HG03432 (cell line): Measurements from ENCODE around the gene FASN.

Experiments
- ATAC-seq: cut with Tn5 transposase; IDR thresholded peaks from one replicate; pipeline ENCODE4 v1.9.1; 2021; ENCODE audit warnings: mild to moderate bottlenecking, moderate library complexity; ENCODE audit not compliant: unreplicated experiment

Gene FASN

DNA sequence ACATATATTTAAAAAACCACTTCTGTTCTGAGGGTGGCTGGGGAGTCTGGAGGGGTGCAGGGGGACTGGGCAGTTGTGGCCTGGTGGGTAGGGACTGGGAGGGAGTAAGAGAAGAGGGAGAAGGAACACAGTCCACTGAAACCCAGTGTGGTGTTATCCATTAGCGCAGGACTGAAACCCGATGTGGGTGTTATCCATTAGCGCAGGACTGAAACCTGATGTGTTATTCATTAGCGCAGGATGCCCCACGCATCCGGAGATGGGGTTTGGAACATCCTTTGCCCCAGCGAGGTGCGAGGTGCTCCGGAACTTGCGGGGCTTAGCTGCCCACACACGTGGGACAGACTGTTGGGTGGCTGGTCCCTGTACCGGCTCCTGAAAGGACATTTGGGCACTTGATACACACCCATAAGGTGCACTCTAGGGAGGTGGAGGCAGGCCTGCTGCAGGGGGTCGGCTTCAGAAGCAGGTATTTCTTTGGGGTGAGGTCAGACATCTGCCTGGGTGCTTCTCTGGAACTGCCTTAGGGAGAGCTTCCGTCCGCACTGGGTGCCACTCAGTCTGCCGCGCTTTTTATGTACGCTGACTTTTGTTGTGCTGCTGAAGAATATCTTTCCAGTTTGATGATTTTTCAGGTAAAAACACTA lies 20.3 kb upstream of the FASN start:
- ATAC-seq, result no peak

DNA sequence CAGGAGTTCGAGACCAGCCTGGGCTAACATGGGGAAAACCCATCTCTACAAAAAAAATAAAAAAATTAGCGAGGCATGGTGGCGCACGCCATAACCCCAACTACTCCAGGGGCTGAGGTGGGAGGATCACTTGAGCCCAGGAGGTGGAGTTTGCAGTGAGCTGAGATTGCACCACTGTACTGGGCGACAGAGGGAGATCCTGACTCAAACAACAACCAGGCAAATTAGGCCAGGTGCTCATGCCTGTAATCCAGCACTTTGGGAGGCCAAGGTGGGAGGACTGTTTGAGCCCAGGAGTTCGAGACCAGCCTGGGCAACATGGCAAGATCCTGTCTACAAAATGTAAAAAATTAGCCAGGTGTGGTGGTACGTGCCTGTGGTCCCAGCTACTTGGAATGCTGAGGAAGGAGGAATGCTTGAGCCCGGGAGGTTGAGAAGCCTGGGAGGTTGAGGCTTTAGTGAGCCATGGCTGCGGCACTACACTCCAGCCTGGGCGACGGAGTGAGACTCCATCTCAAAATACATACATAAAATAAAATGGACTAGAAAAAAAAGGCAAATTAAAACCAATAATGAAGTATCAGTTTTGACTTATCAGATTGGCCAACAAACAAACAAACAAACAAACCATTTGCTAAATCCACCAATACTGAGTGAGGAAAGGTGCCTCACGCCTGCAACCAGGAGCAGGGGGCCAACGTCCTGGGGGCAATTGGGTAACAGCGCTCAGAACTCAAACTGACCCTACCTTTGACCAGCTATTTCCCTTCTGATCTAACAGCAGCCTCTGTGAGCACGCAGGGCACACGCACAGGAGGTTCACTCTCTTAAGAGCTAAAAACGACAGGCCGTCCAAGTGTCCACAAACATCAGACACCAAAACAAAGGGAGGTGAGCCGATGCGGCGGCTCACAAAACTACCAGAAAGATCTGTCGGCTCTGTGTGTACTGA lies 19.4 kb upstream of the FASN start:
- no peak for ATAC-seq

DNA sequence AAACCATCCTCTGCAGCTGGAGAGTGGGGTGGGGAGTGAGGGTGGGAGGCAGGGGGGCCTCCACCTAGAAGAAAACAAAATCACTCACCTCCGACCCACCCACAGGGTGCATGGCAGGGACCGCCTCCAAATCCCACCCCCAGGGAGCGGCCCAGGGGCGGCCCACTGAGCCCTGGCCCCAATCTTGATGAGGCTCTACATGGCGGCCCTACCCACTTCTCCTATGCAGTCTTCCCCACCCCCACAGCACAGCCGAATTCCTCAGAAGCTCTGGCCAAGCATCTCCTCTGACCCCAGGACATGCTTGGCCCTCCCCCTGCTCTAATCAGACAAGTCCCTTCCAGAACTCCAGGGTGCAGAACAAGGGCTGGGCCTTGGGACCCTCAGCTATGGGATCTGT lies 18.2 kb upstream of the FASN start:
- no peak for ATAC-seq

DNA sequence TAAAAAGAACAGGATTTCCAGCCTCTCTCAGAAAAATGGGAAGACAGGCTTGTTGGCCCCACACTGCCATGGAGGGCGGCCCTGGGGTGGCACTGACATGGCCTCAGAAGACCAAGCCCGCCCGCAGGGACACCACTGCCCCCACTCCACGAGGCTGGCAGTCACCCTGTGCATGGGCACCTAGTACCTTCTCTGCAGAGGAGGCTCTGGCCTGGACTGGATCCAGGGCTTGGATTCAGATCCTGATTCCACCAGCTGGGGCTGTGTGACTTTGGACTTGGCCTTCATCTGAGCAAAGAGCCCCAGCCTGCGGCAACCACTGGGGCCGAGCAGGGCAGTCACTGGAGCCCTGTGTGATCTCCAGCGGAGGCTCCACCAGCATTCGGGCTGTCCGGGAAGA lies 16.8 kb upstream of the FASN start:
- ATAC-seq, result no peak

DNA sequence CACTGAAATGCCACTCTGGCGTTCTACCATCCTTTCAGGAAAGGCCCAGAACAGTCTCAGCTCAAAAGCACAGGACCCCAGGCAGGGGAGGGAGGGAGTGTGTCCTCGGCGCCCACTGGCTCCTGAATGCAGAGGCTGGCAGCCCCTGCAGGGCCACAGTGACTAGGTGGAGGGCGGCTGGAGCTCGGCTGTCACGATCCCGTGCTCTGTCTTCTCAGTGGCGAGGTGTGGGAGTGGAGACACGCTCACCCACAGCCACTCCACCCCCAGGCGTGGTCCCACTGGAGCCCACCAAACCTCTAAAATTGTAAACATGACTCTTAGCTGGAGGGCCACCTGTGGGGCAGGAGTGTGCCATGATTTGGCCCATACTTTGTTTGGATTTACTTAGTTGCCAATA lies 16.4 kb upstream of the FASN start:
- ATAC-seq, result no peak

DNA sequence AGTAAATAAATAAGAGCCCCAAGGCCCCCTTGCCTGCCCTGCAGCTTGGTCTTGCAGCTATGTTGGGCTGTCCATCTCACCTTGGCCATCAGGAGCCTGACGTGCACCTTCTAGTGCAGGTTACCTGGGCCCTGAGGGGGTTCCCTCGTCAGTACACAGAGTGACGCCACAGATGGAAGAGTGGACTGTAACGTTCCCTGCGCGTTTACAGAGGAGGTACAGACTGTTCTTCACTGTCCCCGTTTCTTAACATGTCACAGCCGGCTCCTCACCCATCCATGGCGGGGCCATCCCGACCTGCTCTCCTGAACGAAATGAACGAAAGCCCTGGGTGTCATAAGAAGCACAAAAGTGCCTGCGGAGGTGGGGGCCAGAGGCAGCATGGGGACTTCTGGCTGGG lies 15.9 kb upstream of the FASN start:
- no peak for ATAC-seq

DNA sequence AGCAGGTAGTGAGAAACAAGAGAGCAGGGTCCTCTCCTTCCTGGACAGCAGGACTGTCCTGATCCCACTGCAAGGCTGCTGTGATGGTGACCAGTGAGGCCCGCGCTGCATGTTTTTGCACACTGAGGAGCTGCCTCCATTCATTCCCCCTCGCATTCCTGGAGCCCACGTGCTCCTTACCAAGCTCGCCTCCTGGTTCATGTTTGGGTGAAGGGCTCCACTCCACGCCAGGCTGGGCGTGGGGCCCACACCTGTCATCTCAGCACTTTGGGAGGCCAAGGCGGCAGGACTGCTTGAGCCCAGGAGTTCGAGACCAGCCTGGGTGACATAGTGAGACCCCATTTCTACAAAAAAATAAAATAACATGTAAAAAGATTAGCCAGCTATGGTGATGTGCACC lies 15.4 kb upstream of the FASN start:
- no peak for ATAC-seq

DNA sequence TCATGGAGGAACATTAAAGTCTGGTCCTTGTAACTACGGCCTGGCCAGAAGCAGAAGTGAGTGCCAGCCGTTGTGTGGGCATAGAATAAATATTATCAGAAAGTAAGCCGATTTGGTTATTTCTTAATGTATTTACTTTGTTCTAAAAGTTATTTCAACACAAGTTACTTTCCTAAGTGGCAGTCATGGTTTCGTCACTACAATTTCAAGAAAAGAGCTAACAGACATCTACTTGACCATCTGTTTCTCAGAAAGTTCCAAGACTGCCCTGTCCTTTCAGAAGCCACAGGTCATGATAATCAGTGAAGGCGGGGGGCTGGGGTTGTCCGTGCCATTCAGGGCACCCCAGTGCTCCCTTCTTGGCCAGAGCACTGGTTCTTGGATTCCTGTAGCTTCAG lies 14.9 kb upstream of the FASN start:
- ATAC-seq, result no peak

DNA sequence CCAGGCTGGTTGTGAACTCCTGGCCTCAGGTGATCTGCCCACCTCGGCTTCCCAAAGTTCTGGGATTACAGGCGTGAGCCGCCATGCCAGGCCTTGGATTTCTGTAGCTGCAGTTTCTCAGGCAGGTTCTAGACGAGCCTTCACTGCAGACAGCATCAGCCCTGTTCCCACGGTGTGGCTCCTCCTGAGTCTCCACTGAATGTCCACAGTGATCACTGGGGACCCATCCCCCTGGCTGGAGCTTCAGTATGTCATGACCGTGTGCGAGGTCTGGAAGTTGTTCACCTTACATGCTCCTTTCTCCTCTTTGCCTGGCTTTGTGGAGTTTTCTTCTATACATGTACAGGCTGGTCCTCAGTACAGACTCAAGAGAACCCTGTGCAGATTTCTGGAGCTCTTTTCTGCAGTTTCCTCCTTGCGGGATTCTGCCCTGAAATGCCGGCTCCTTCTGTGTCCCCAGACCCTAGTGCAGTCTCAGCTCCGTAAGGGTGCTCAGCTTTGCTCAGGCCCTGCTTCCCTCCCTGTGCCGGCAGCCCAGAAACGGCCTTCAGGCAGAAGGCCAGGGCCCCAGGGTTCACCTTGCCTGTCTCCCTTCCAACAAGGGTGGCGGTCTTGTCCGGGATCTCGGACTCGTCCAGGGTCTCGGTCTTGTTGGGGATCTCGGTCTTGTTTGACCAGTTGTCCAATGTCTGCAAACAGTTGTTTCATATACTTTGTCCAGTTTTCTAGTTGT lies 14.3 kb upstream of the FASN start:
- ATAC-seq, result no peak

DNA sequence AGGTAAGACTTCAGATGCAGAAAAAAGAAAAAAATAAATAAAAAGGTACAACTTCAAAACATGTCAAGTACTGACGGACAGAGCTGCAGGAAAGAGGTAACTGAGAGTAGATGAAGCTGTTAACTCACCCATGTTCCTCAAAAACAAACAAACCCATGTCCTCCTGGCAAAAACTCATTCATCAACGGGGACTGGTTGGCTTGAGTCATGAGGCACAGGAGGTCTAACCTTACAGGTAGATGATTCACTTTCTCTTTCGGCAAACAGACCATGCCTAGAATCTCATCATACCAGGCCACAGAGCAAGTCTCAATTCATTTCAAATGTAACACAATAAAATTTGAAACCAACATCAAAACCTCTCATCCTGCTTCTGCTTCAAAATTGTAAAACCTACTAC lies 12.3 kb upstream of the FASN start:
- no peak for ATAC-seq

DNA sequence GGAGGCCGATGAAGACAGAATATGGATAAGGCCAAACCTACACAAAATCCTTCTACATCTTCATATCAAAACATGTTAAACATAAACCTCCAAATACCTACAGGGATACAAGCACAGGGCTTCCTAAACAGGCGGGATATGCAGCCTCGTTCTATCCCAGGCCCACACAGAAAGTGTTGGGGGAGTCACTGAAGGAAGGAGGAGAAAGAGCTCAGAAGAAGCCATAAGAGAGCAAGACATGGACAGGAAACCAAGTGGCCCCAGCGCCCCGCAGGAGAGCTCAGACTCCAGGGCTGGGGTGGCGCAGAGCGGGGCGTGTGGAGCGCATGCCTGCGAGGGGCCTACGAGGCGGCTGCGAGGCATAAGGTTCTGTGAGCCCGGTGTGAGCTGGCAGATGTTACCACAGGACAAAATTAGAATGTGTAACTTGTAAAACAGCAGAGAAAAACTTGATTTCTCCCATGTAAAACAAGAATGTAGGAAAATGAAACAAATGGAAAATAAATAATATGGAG lies 11.0 kb upstream of the FASN start:
- no peak for ATAC-seq

DNA sequence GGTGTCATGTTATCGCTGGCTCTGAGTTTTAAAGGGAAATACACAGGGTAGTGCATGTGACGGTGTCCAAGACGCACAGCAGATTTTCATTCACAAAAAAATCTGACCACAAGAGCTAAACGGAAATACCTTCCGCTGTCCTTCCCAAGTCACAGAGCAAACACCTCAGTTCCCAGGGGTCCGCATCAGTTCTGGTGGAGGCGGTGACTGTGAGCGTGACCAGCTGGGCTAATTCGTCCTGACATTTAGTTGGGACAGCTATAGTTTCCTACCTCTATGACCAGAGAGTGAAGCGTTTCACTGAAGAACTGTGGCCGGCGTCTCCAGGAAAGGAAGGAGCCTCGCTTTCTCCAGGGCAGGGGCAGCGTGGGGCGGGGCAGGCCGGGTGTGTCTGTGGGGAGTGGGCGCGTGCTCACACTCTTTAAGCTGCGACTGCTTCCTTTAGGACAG lies 10.5 kb upstream of the FASN start:
- no peak for ATAC-seq

DNA sequence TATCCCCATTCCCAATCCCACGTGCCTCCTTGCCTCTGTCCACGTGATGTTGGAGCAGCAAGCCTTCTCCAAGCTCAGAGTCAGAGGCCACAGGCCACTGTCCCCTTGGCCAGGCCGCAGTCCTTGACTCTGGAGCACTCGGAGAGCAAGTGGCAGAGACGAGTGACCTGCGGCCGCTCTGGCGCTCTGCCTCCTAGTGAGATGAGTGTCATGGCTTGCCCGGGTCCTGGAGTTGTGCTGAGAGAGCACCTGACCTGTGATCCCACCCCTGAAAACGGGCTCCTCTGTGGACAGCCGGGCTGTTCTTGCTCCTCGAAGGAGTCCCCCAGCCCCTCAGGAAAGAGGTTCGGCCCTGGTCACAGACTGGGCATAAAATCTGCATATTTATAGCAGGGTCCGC lies 10.0 kb upstream of the FASN start:
- no peak for ATAC-seq

DNA sequence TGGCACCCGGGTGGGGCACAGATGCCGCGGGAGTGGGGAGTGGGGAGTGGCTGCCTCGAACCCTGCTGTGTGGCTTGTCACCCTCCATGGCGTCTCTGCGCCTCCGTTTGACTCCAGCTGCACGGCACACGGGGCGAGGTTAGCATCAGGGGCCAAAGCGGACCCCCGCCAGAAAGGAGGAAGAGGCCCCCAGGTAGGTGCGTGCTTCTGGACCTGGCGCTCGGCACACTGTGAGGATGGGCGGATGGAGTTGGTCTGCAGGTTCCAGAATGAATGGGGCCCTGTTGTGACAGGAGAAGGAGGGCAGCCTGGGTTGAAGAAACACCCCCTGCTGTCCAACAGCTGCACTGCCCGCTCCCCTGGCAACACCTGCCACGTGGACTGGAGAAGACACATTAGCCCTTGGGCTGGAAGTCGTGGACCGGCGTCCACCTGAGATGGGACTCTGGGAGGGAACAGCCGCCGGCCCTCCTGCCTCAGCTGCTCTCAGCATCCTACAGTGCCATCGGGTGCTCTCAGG lies 9.4 kb upstream of the FASN start:
- ATAC-seq, result no peak

DNA sequence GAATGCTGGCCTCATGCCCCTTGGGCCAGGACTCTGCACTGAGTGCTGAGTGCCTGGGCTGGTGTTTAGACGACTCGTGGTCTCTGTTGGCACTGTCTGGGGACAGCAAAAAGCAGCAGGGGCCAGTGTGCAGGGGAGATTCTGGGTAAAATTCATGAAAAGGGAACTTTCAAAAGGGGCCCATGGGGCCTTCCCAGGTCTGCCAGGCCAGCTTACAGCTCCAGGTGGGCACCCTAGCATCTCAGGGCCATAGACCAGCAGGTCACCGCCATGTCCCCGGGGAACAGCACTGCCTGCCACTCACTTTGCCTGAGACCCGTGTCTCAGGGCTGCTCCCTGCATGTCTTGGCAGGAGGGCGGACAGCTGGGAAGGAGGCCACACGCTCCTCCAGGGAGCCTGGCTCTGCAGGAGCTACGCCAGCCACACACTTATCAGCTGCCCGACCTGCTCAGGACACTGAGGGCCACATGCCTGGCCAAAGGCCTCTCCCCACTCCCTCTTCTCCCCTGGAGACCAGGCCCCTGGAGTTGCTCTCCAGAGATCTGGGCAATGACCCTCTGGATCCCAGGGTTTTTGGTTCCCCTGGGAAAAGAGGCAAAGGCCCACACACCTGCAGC lies 8.8 kb upstream of the FASN start:
- ATAC-seq, result no peak

DNA sequence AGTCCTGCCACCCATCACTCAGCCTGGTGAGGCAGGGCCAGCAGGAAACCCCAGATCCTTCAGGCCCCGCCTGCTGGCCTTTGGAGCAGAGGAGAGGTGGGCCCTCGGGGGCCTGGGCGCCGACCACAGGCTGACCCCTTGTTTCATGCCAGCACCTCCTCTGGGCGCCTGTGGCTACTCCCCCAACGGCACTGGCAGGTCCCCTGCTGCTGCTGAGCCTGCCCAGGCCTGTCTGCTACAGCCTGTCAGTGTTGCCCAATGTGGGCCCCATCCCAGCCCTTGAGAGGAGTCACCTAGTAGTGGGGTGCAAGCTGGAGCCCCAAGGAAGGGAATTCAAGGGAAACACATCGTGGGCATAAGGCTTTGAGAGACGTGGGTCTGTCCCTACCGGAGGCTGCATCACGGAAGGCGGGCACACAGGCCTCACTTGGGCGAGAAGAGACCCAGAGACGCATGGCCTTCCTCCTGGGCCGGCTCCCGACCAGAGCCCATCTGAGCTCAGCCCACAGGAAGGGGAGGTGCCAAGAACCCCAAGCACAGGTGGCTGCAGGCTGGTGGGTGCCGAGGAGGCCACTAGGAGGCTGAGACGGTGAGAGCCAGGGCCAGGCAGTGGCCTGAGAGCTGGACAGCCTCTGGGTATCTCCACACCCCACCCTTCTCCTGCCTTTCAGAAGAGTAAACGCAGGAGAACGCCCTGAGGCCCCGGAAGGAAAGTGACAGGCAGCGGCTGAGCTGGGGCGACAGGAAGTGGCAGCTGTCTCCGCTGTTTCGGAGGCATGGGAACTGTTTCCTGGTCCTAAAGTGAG lies 8.0 kb upstream of the FASN start:
- peak; percentile 77 for ATAC-seq

DNA sequence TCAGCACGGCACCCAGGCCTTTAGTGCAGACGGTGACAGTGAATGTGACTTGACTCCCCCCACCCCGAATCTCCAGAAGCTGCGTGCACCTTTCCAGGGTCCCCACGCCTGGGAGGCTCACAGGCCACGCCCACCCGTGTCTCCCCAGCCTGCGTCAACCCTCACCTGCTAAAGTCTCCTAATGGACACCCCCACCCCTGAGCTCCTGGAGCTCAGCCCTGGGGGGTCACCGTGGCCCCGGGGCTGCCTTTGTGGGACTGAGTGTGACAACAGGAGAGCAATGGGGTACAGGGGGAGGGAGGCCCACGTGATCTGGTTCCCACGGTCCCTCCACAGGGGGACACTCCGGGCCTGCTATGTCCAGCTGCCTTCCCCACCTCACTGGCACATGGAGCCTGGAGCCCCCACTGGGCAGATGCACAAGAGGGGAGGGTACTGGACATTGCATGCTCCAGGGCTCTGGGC lies 7.4 kb upstream of the FASN start:
- no peak for ATAC-seq

DNA sequence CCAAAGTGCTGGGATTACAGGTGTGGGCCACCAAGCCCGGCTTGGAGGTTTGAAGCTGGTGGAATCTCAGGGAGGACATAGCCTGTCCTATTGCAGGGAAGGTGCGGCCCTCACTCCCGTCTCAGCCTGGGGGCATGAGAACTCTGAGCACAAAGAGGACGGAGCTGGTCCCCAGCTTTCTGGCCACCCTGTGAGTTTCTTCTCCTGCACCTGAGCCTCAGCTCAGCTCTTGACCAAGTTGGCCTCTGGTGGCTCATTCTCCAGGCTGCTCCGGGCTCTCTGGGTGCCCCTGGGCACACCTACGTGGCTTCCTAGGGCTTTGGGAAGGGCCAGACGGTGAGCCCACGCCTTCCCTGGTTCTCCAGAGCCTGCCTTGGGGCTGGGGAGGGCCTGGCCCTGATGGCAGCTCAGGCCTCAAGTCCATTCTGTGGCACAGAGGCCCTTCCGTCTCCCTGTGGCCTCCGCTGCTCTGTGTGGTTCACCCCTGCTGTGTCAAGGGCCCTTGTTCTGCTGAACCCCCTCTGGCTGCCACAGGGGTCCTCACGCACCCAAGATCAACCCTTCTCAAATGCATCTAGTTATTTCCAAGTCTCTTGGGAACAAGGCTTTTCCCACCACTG lies 6.9 kb upstream of the FASN start:
- no peak for ATAC-seq
